ENCODE measurements around the gene CAPN3.
"Not testable (repeated sequence)": the region's sequence is repeated elsewhere in the genome, so short reads cannot be mapped to it uniquely, and the experiment has no call there.

DNA sequence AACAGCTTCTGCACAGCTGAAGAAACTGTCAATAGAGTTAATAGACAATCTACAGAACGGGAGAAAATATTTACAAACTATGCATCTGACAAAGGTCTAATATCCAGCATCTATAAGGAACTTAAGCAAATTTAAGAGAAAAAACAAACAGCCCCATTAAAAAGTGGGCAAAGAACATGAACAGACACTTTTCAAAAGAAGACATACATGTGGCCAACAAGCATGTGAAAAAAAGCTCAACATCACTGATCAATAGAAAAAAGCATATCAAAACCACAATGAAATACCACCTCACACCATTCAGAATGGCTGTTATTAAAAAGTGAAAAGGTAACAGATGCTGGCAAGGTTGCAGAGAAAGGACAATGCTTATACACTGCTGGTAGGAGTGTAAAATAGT is 22.7 kb upstream of the CAPN3 start:
- TF ChIP-seq, protein P1, sequence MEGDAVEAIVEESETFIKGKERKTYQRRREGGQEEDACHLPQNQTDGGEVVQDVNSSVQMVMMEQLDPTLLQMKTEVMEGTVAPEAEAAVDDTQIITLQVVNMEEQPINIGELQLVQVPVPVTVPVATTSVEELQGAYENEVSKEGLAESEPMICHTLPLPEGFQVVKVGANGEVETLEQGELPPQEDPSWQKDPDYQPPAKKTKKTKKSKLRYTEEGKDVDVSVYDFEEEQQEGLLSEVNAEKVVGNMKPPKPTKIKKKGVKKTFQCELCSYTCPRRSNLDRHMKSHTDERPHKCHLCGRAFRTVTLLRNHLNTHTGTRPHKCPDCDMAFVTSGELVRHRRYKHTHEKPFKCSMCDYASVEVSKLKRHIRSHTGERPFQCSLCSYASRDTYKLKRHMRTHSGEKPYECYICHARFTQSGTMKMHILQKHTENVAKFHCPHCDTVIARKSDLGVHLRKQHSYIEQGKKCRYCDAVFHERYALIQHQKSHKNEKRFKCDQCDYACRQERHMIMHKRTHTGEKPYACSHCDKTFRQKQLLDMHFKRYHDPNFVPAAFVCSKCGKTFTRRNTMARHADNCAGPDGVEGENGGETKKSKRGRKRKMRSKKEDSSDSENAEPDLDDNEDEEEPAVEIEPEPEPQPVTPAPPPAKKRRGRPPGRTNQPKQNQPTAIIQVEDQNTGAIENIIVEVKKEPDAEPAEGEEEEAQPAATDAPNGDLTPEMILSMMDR (conservative IDR thresholded peaks at IDR 0.05; ENCODE audit: low read depth in 2 of 2): not testable (repeated sequence)
- not testable (repeated sequence) for TF ChIP-seq EZH2 (IDR thresholded peaks at IDR 0.05; ENCODE audit: low read depth, unreplicated experiment); POLR2AphosphoS5 (IDR thresholded peaks at IDR 0.05; ENCODE audit: low read depth); JUNB (IDR thresholded peaks at IDR 0.05; ENCODE audit: unreplicated experiment); EZH2phosphoT487 (IDR thresholded peaks at IDR 0.05; ENCODE audit: unreplicated experiment); ZNF114 (CRISPR knock-in tag; IDR thresholded peaks at IDR 0.05); CREB1 (CRISPR knock-in tag; IDR thresholded peaks at IDR 0.05; ENCODE audit: low read depth); NANOG (IDR thresholded peaks at IDR 0.05; ENCODE audit: borderline replicate concordance); ZNF331 (CRISPR knock-in tag; IDR thresholded peaks at IDR 0.05; ENCODE audit: low read depth); STAT1 (IDR thresholded peaks at IDR 0.05; ENCODE audit: unreplicated experiment)
- TF ChIP-seq, protein P2, sequence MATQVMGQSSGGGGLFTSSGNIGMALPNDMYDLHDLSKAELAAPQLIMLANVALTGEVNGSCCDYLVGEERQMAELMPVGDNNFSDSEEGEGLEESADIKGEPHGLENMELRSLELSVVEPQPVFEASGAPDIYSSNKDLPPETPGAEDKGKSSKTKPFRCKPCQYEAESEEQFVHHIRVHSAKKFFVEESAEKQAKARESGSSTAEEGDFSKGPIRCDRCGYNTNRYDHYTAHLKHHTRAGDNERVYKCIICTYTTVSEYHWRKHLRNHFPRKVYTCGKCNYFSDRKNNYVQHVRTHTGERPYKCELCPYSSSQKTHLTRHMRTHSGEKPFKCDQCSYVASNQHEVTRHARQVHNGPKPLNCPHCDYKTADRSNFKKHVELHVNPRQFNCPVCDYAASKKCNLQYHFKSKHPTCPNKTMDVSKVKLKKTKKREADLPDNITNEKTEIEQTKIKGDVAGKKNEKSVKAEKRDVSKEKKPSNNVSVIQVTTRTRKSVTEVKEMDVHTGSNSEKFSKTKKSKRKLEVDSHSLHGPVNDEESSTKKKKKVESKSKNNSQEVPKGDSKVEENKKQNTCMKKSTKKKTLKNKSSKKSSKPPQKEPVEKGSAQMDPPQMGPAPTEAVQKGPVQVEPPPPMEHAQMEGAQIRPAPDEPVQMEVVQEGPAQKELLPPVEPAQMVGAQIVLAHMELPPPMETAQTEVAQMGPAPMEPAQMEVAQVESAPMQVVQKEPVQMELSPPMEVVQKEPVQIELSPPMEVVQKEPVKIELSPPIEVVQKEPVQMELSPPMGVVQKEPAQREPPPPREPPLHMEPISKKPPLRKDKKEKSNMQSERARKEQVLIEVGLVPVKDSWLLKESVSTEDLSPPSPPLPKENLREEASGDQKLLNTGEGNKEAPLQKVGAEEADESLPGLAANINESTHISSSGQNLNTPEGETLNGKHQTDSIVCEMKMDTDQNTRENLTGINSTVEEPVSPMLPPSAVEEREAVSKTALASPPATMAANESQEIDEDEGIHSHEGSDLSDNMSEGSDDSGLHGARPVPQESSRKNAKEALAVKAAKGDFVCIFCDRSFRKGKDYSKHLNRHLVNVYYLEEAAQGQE (IDR thresholded peaks at IDR 0.05; ENCODE audit: unreplicated experiment): not testable (repeated sequence)
- TF ChIP-seq, protein P3, sequence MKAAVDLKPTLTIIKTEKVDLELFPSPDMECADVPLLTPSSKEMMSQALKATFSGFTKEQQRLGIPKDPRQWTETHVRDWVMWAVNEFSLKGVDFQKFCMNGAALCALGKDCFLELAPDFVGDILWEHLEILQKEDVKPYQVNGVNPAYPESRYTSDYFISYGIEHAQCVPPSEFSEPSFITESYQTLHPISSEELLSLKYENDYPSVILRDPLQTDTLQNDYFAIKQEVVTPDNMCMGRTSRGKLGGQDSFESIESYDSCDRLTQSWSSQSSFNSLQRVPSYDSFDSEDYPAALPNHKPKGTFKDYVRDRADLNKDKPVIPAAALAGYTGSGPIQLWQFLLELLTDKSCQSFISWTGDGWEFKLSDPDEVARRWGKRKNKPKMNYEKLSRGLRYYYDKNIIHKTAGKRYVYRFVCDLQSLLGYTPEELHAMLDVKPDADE (IDR thresholded peaks at IDR 0.05): not testable (repeated sequence)
- TF ChIP-seq, protein P4, sequence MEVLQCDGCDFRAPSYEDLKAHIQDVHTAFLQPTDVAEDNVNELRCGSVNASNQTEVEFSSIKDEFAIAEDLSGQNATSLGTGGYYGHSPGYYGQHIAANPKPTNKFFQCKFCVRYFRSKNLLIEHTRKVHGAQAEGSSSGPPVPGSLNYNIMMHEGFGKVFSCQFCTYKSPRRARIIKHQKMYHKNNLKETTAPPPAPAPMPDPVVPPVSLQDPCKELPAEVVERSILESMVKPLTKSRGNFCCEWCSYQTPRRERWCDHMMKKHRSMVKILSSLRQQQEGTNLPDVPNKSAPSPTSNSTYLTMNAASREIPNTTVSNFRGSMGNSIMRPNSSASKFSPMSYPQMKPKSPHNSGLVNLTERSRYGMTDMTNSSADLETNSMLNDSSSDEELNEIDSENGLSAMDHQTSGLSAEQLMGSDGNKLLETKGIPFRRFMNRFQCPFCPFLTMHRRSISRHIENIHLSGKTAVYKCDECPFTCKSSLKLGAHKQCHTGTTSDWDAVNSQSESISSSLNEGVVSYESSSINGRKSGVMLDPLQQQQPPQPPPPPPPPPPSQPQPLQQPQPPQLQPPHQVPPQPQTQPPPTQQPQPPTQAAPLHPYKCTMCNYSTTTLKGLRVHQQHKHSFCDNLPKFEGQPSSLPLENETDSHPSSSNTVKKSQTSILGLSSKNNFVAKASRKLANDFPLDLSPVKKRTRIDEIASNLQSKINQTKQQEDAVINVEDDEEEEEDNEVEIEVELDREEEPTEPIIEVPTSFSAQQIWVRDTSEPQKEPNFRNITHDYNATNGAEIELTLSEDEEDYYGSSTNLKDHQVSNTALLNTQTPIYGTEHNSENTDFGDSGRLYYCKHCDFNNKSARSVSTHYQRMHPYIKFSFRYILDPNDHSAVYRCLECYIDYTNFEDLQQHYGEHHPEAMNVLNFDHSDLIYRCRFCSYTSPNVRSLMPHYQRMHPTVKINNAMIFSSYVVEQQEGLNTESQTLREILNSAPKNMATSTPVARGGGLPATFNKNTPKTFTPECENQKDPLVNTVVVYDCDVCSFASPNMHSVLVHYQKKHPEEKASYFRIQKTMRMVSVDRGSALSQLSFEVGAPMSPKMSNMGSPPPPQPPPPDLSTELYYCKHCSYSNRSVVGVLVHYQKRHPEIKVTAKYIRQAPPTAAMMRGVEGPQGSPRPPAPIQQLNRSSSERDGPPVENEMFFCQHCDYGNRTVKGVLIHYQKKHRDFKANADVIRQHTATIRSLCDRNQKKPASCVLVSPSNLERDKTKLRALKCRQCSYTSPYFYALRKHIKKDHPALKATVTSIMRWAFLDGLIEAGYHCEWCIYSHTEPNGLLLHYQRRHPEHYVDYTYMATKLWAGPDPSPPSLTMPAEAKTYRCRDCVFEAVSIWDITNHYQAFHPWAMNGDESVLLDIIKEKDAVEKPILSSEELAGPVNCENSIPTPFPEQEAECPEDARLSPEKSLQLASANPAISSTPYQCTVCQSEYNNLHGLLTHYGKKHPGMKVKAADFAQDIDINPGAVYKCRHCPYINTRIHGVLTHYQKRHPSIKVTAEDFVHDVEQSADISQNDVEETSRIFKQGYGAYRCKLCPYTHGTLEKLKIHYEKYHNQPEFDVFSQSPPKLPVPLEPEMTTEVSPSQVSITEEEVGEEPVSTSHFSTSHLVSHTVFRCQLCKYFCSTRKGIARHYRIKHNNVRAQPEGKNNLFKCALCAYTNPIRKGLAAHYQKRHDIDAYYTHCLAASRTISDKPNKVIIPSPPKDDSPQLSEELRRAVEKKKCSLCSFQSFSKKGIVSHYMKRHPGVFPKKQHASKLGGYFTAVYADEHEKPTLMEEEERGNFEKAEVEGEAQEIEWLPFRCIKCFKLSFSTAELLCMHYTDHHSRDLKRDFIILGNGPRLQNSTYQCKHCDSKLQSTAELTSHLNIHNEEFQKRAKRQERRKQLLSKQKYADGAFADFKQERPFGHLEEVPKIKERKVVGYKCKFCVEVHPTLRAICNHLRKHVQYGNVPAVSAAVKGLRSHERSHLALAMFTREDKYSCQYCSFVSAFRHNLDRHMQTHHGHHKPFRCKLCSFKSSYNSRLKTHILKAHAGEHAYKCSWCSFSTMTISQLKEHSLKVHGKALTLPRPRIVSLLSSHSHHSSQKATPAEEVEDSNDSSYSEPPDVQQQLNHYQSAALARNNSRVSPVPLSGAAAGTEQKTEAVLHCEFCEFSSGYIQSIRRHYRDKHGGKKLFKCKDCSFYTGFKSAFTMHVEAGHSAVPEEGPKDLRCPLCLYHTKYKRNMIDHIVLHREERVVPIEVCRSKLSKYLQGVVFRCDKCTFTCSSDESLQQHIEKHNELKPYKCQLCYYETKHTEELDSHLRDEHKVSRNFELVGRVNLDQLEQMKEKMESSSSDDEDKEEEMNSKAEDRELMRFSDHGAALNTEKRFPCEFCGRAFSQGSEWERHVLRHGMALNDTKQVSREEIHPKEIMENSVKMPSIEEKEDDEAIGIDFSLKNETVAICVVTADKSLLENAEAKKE (CRISPR knock-in tag; IDR thresholded peaks at IDR 0.05): not testable (repeated sequence)

Measured in GM23338 (cell line).